ENCODE results near the gene NEU2. TPM values are rescaled to one million over a fixed set of nuclear protein-coding genes. Genes with fewer than 3 reads are reported as not detected.

NEU2 gene
- total RNA-seq, 1 donor = not detected

GRCh38 chr2:233053928-233054784 is 21.7 kb downstream of the NEU2 start:
- H3K4me1 ChIP-seq (ENCODE audit: insufficient read depth, low read length) = peaks cover 12% of the 10 kb centered on the region
- no peaks in the 10 kb centered on the region for H3K9me3 ChIP-seq (ENCODE audit: low read depth, low read length)
- H3K27me3 ChIP-seq (ENCODE audit: insufficient read depth, low read length) = no peaks in the 10 kb centered on the region
- H3K4me3 ChIP-seq (ENCODE audit: low read length) = no peak overlapping the region

- Histone ChIP-seq H3K9me3 (ENCODE audit: low read depth, low read length) (no peaks in the 10 kb centered on the region), H3K27me3 (ENCODE audit: insufficient read depth, low read length) (no peaks in the 10 kb centered on the region), H3K4me1 (ENCODE audit: insufficient read depth, low read length) (peaks cover 21% of the 10 kb centered on the region), H3K4me3 (ENCODE audit: low read length) (no peak overlapping the region)
These were observed 22.9 kb downstream of the NEU2 start for GRCh38 chr2:233055362-233055761.

GRCh38 chr2:233056961-233057605 is 24.6 kb downstream of the NEU2 start:
- Histone ChIP-seq H3K4me3 (ENCODE audit: low read length) (no peak overlapping the region), H3K4me1 (ENCODE audit: insufficient read depth, low read length) (peaks cover 25% of the 10 kb centered on the region), H3K9me3 (ENCODE audit: low read depth, low read length) (no peaks in the 10 kb centered on the region), H3K27me3 (ENCODE audit: insufficient read depth, low read length) (no peaks in the 10 kb centered on the region)

- peaks cover 40% of the 10 kb centered on the region for H3K4me1 ChIP-seq (ENCODE audit: insufficient read depth, low read length)
- no peaks in the 10 kb centered on the region for H3K27me3 ChIP-seq (ENCODE audit: insufficient read depth, low read length)
- H3K9me3 ChIP-seq (ENCODE audit: low read depth, low read length) = no peaks in the 10 kb centered on the region
- H3K4me3 ChIP-seq (ENCODE audit: low read length) = no peak overlapping the region
These were observed 26.5 kb downstream of the NEU2 start for GRCh38 chr2:233058717-233059546.

GRCh38 chr2:233059547-233059796 is 27.0 kb downstream of the NEU2 start:
- Histone ChIP-seq H3K4me1 (ENCODE audit: insufficient read depth, low read length) (peaks cover 42% of the 10 kb centered on the region), H3K4me3 (ENCODE audit: low read length) (no peak overlapping the region), H3K9me3 (ENCODE audit: low read depth, low read length) (no peaks in the 10 kb centered on the region), H3K27me3 (ENCODE audit: insufficient read depth, low read length) (no peaks in the 10 kb centered on the region)

DNA sequence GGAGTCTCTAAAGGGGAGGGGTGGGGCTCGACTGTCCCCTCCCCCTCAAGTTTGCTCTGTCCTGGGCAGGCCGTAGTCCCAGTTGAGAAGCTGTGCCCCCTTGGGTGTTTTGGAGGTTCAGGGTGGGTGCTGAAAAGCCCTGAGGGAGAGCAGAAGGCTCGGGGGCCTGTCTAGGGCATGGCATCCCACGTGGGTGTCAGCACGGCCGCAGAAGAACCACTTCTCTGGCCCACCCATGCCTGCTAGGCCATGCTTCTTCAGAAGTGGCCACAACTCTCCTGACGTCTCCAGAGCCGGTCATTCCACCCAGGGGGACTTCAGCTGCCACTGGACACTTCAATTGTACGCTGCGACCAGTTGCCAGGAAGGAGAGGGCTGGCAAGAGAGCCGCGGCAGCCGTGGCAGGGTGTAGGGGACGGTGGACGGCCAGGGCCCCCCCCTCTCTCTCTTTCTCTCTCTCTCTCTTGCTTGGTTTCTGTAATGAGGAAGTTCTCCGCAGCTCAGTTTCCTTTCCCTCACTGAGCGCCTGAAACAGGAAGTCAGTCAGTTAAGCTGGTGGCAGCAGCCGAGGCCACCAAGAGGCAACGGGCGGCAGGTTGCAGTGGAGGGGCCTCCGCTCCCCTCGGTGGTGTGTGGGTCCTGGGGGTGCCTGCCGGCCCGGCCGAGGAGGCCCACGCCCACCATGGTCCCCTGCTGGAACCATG is 27.5 kb downstream of the NEU2 start, which contains the start of gene INPP5D:
Gene INPP5D, plus strand, starts transcription at position 546 of the 704 bp plus-strand sequence. Its CDS starts 137 bp downstream, at position 683.
- Histone ChIP-seq H3K4me3 (ENCODE audit: low read length) (peak within 1 kb of the TSS; percentile 97), H3K27me3 (ENCODE audit: insufficient read depth, low read length) (no peaks in the 10 kb centered on the region), H3K9me3 (ENCODE audit: low read depth, low read length) (no peaks in the 10 kb centered on the region), H3K4me1 (ENCODE audit: insufficient read depth, low read length) (peaks cover 47% of the 10 kb centered on the region)

DNA sequence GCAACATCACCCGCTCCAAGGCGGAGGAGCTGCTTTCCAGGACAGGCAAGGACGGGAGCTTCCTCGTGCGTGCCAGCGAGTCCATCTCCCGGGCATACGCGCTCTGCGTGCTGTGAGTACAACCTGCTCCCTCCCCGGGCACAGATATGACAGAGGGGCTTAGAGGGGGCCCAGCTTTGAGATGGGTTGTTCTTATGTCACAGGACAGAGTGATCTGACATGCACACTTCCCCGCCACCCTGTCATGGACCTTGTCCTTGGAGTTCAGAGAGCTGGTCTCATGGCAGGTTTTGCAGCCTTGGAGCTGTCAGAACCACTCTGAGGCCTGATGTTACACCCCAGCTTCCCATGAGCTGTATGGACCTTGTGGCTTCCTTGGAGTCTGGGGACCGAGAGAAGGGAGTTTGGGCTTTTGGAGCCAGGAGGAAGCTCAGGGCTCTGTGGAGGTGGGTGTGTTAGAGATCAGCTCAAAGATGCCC is 28.1 kb downstream of the NEU2 start:
- H3K4me1 ChIP-seq (ENCODE audit: insufficient read depth, low read length) = peaks cover 52% of the 10 kb centered on the region
- no peaks in the 10 kb centered on the region for H3K9me3 ChIP-seq (ENCODE audit: low read depth, low read length)
- H3K27me3 ChIP-seq (ENCODE audit: insufficient read depth, low read length) = no peaks in the 10 kb centered on the region
- H3K4me3 ChIP-seq (ENCODE audit: low read length) = peak overlapping the region; percentile 97

GRCh38 chr2:233060980-233061590 is 28.6 kb downstream of the NEU2 start:
- Histone ChIP-seq H3K4me1 (ENCODE audit: insufficient read depth, low read length) (peaks cover 55% of the 10 kb centered on the region), H3K27me3 (ENCODE audit: insufficient read depth, low read length) (no peaks in the 10 kb centered on the region), H3K4me3 (ENCODE audit: low read length) (peak overlapping the region; percentile 97), H3K9me3 (ENCODE audit: low read depth, low read length) (no peaks in the 10 kb centered on the region)

DNA sequence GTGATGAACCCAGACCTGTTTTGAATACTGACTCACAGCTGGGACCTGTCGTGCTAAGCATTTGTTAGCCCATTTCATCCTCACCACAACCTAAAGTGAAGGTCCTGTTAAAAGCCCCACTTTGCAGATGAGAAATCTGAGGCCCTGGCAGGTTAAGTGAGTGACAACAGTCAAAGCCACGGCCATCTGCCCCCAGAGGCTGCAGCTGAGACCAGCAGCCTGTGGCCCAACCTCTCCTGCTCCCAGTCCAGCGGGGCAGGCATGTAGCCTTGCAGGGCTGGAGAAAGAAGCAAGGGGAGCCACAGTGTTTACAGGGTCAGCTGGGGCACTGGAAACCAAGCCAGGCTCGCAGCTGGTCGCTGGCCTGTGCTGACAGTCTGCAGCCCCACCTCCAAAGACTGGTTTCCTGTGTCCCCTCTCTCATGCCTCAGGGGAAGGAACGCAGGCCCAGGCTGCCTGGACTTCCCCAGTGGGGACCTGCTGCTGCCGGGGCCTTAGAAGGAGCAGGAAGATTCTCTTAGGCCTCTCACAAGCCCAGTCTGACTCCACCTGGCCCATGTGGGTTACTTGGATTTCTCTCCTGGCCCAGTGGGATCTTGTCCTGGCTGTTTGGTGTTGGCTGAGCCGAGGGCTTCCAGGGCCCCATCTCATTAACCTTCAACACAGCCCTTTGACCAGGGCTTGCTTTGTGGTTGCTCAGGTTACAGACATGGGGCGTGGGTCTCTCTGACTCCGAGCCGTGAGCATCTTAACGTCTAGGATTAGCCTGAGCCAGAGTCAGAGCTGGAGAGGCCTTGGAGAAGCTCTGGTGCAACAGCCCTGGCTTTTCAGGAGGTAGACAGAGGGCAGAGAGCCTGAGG is 29.3 kb downstream of the NEU2 start:
- Histone ChIP-seq H3K27me3 (ENCODE audit: insufficient read depth, low read length) (no peaks in the 10 kb centered on the region), H3K4me3 (ENCODE audit: low read length) (peak overlapping the region; percentile 97), H3K4me1 (ENCODE audit: insufficient read depth, low read length) (peaks cover 62% of the 10 kb centered on the region), H3K9me3 (ENCODE audit: low read depth, low read length) (no peaks in the 10 kb centered on the region)

DNA sequence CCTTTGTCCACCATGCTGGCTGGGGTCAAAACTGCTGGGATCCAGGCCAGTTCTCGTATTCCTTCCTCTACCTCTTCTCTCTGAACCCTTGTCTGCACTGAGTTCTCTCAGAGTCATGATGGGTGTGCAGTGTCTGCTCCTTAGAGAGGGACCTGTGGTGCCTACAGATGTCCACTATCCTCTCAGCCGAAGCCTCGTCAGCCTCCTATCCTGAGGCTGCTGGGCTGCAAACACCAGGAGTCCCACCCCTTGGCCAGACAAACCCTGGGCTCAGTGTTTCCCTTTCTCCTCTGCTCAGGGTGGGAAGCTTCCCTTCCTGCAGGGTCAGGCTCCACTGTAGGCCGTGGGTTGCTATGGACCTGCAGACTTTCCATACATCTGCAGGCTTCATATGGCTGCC is 30.0 kb downstream of the NEU2 start:
- Histone ChIP-seq H3K9me3 (ENCODE audit: low read depth, low read length) (no peaks in the 10 kb centered on the region), H3K27me3 (ENCODE audit: insufficient read depth, low read length) (no peaks in the 10 kb centered on the region), H3K4me3 (ENCODE audit: low read length) (peak overlapping the region; percentile 97), H3K4me1 (ENCODE audit: insufficient read depth, low read length) (peaks cover 68% of the 10 kb centered on the region)

DNA sequence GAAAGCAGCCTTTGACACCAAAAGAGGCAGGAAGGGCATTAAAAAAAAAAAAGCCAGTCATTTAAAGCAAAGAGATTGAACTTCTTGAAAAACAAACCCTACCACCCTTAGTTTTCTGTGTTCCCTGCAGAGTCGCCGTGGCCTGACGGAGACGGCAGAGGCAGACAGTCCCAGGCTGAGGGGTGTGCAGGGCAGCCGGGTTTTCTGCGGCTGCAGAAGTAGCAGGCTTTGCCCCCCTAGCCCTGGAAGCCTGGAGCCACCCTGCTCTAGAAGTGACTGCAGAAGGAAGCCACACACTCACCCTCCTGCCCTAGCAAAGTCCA is 30.4 kb downstream of the NEU2 start:
- no peaks in the 10 kb centered on the region for H3K27me3 ChIP-seq (ENCODE audit: insufficient read depth, low read length)
- H3K4me3 ChIP-seq (ENCODE audit: low read length) = peak overlapping the region; percentile 97
- H3K4me1 ChIP-seq (ENCODE audit: insufficient read depth, low read length) = peaks cover 70% of the 10 kb centered on the region
- H3K9me3 ChIP-seq (ENCODE audit: low read depth, low read length) = no peaks in the 10 kb centered on the region

- H3K27me3 ChIP-seq (ENCODE audit: insufficient read depth, low read length) = no peaks in the 10 kb centered on the region
- peak overlapping the region; percentile 97 for H3K4me3 ChIP-seq (ENCODE audit: low read length)
- no peaks in the 10 kb centered on the region for H3K9me3 ChIP-seq (ENCODE audit: low read depth, low read length)
- peaks cover 73% of the 10 kb centered on the region for H3K4me1 ChIP-seq (ENCODE audit: insufficient read depth, low read length)
These were observed 30.9 kb downstream of the NEU2 start for GRCh38 chr2:233063269-233063975.

DNA sequence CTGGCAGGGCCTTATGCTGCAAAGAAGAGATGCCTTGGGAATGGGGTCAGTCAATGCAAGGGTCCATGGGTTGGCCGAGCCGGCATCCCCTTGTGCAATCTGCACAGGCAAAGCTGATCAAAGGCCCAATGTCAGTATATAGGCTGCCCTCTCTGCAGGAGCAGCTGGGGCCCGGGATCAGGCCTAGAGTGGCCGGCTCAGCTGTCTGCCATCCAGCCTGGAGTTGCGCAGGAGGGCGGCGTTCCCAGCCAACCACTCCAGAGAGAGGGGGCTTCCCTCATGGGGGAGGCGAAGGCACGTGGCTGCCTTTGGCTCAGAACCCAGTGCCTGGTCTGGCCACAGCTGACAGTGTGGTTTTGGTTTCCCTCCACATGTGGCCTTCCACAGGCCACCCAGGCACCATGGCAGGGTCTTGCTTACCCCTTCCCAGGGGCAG is 31.5 kb downstream of the NEU2 start:
- no peaks in the 10 kb centered on the region for H3K9me3 ChIP-seq (ENCODE audit: low read depth, low read length)
- H3K4me1 ChIP-seq (ENCODE audit: insufficient read depth, low read length) = peaks cover 74% of the 10 kb centered on the region
- no peaks in the 10 kb centered on the region for H3K27me3 ChIP-seq (ENCODE audit: insufficient read depth, low read length)
- peak overlapping the region; percentile 9 for H3K4me3 ChIP-seq (ENCODE audit: low read length)
